Measurements from ENCODE around the gene NRG4. TPM values are rescaled to one million over a fixed set of nuclear protein-coding genes. Genes with fewer than 3 reads are reported as not detected.
"Not testable (repeated sequence)": the region's sequence is repeated elsewhere in the genome, so short reads cannot be mapped to it uniquely, and the experiment has no call there.

The NRG4 gene
- total RNA-seq, 4 donors from 2014 or later = 2.8 to 5.1 (median 3.5) TPM; not detected in 1

- Histone ChIP-seq H3K4me1 (no peaks in the 10 kb centered on the region), H3K9me3 (no peaks in the 10 kb centered on the region), H3K36me3 (no peaks in the 10 kb centered on the region), H3K27ac (no peak overlapping the region), H3K4me3 (no peak overlapping the region), H3K27me3 (peaks cover 4% of the 10 kb centered on the region)
- in situ Hi-C loops (cut with MboI; ENCODE audit: low pct_ligation_motif_present in 1 of 4, low pct_unique_long_range_greater_than_20kb in 1 of 4, low sequenced_read_pairs in 3 of 4) (no loop called here), intact Hi-C loops (cut with DNase I; ENCODE audit: low total_unique reads) (no loop called here)
- DNase-seq = no peak
- TF ChIP-seq CTCF (IDR thresholded peaks at IDR 0.05) (no peak), POLR2A (IDR thresholded peaks at IDR 0.05) (no peak), POLR2AphosphoS5 (IDR thresholded peaks at IDR 0.05) (no peak), EP300 (IDR thresholded peaks at IDR 0.05; ENCODE audit: low read depth) (no peak)
- 80 to 81% methylated on average over 6 to 7 of the region's 7 CpGs for WGBS, 2 donors (ENCODE audit: low coverage in 1 of 2)
These were observed 22.3 kb downstream of the NRG4 start for GRCh38 chr15:75989875-75990274.

DNA sequence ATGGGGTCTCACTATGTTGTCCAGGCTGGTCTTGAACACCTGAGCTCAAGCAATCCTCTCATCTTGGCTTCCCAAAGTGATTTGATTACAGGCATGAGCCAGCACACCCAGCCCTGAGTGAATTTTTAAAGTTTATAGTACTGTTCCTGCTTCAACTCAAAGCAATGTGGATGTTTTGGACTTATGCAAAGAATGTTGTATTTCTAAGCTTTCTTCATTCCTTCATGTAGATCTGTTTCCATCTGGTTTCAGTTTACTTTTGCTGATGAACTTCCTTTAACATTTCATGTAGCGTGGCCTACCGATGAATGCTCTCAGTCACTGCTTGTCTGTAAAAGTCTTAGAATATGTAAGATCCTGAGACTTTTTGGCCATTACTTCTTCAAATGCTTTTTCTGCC is 23.2 kb downstream of the NRG4 start:
- no peak overlapping the region for H3K27ac ChIP-seq
- H3K4me3 ChIP-seq = no peak overlapping the region
- H3K9me3 ChIP-seq = no peaks in the 10 kb centered on the region
- intact Hi-C loops (cut with DNase I; ENCODE audit: low total_unique reads) (no loop called here), in situ Hi-C loops (cut with MboI; ENCODE audit: low pct_ligation_motif_present in 1 of 4, low pct_unique_long_range_greater_than_20kb in 1 of 4, low sequenced_read_pairs in 3 of 4) (no loop called here)
- no peaks in the 10 kb centered on the region for H3K36me3 ChIP-seq
- 67 to 85% methylated on average over 2 of the region's 2 CpGs for WGBS, 2 donors (ENCODE audit: low coverage in 1 of 2)
- no peaks in the 10 kb centered on the region for H3K27me3 ChIP-seq
- TF ChIP-seq POLR2A (IDR thresholded peaks at IDR 0.05) (no peak), CTCF (IDR thresholded peaks at IDR 0.05) (no peak), EP300 (IDR thresholded peaks at IDR 0.05; ENCODE audit: low read depth) (no peak), POLR2AphosphoS5 (IDR thresholded peaks at IDR 0.05) (no peak)
- DNase-seq = no peak
- no peaks in the 10 kb centered on the region for H3K4me1 ChIP-seq

DNA sequence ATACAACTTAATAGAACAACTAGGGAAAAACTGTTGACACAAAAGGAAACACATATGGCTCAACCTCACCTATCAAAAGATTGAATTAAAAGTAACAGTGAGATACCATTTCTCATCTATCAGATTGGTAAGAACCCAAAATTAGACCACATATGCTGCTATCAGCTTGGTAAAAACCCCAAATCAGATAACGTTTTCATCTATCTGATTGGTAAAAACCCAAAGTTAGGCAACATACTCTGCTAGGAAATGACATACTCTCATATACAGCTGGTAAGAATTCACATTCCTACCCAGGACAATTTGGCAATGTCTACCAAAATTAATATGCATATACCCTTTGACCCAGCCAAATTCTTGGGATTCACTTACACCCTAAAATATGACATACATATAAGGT is 26.3 kb downstream of the NRG4 start:
- Histone ChIP-seq H3K9me3 (no peaks in the 10 kb centered on the region), H3K27me3 (no peaks in the 10 kb centered on the region), H3K4me1 (no peaks in the 10 kb centered on the region), H3K4me3 (no peak overlapping the region), H3K27ac (no peak overlapping the region), H3K36me3 (no peaks in the 10 kb centered on the region)
- in situ Hi-C loops (cut with MboI; ENCODE audit: low pct_ligation_motif_present in 1 of 4, low pct_unique_long_range_greater_than_20kb in 1 of 4, low sequenced_read_pairs in 3 of 4) = no loop called here
- 92 to 100% methylated on average over 1 of the region's 1 CpG for WGBS, 2 donors (ENCODE audit: low coverage in 1 of 2)
- intact Hi-C loops (cut with DNase I; ENCODE audit: low total_unique reads) = no loop called here
- DNase-seq = no peak
- no peak for TF ChIP-seq EP300 (IDR thresholded peaks at IDR 0.05; ENCODE audit: low read depth)
- no peak for TF ChIP-seq CTCF (IDR thresholded peaks at IDR 0.05)
- TF ChIP-seq POLR2A (IDR thresholded peaks at IDR 0.05) = no peak
- no peak for TF ChIP-seq POLR2AphosphoS5 (IDR thresholded peaks at IDR 0.05)

- H3K27ac ChIP-seq; H3K4me3 ChIP-seq; H3K27me3 ChIP-seq; DNase-seq; H3K9me3 ChIP-seq; H3K4me1 ChIP-seq; H3K36me3 ChIP-seq; intact Hi-C loops (cut with DNase I; ENCODE audit: low total_unique reads); in situ Hi-C loops (cut with MboI; ENCODE audit: low pct_ligation_motif_present in 1 of 4, low pct_unique_long_range_greater_than_20kb in 1 of 4, low sequenced_read_pairs in 3 of 4): not testable (repeated sequence)
- WGBS, 2 donors (ENCODE audit: low coverage in 1 of 2) = 95 to 97% methylated on average over 2 to 3 of the region's 3 CpGs
These were observed 27.5 kb downstream of the NRG4 start for GRCh38 chr15:75984706-75985105.

- TF ChIP-seq CTCF (IDR thresholded peaks at IDR 0.05) (no peak), POLR2A (IDR thresholded peaks at IDR 0.05) (no peak), EP300 (IDR thresholded peaks at IDR 0.05; ENCODE audit: low read depth) (no peak), POLR2AphosphoS5 (IDR thresholded peaks at IDR 0.05) (no peak)
- DNase-seq = no peak
- no peaks in the 10 kb centered on the region for H3K4me1 ChIP-seq
- in situ Hi-C loops (cut with MboI; ENCODE audit: low pct_ligation_motif_present in 1 of 4, low pct_unique_long_range_greater_than_20kb in 1 of 4, low sequenced_read_pairs in 3 of 4) = no loop called here
- WGBS, 2 donors (ENCODE audit: low coverage in 1 of 2) = 90 to 93% methylated on average over 2 of the region's 2 CpGs
- H3K27ac ChIP-seq = no peak overlapping the region
- H3K36me3 ChIP-seq = no peaks in the 10 kb centered on the region
- H3K27me3 ChIP-seq = peaks cover 5% of the 10 kb centered on the region
- H3K4me3 ChIP-seq = no peak overlapping the region
- intact Hi-C loops (cut with DNase I; ENCODE audit: low total_unique reads) = no loop called here
- H3K9me3 ChIP-seq = no peaks in the 10 kb centered on the region
These were observed 29.8 kb downstream of the NRG4 start for GRCh38 chr15:75982468-75982867.

Data from transverse colon (tissue), 4 donors.